GM19238 (cell line): ENCODE measurements around the gene CALHM5.

Experiments used
- DNase-seq: peaks from one replicate; pipeline ENCODE4 v3.0.0; 2011; ENCODE audit warnings: low spot score; ENCODE audit not compliant: insufficient read length

CALHM5 gene

GRCh38 chr6:116550796-116551195 lies 39.4 kb downstream of the CALHM5 start:
- no peak for DNase-seq

GRCh38 chr6:116553451-116553850 lies 42.0 kb downstream of the CALHM5 start, which contains the start of gene CALHM4:
Gene CALHM4 (plus strand): TSS chr6:116553751. CDS start chr6:116553794, 43 bp downstream.
- no peak for DNase-seq

- no peak for DNase-seq
Measured at GRCh38 chr6:116556065-116556464, 44.6 kb downstream of the CALHM5 start.

GRCh38 chr6:116556814-116557415 lies 45.5 kb downstream of the CALHM5 start:
- DNase-seq: no peak

- DNase-seq: no peak
Measured at GRCh38 chr6:116557893-116558292, 46.5 kb downstream of the CALHM5 start.

GRCh38 chr6:116560130-116560529 lies 48.7 kb downstream of the CALHM5 start:
- no peak for DNase-seq

- no peak for DNase-seq
Measured at GRCh38 chr6:116561377-116562018, 50.1 kb downstream of the CALHM5 start.

GRCh38 chr6:116562019-116562403 lies 50.6 kb downstream of the CALHM5 start:
- DNase-seq: no peak

- DNase-seq: no peak
Measured at GRCh38 chr6:116562614-116563013, 51.2 kb downstream of the CALHM5 start.

GRCh38 chr6:116563830-116564229 lies 52.4 kb downstream of the CALHM5 start:
- DNase-seq: no peak

GRCh38 chr6:116564311-116564710 lies 52.9 kb downstream of the CALHM5 start:
- no peak for DNase-seq

GRCh38 chr6:116564921-116565872 lies 53.8 kb downstream of the CALHM5 start:
- DNase-seq: no peak

GRCh38 chr6:116568111-116568510 lies 56.7 kb downstream of the CALHM5 start:
- no peak for DNase-seq

- DNase-seq: no peak
Measured at GRCh38 chr6:116568821-116569755, 57.6 kb downstream of the CALHM5 start.

- peak; percentile 92 for DNase-seq
Measured at GRCh38 chr6:116570856-116571682, 59.6 kb downstream of the CALHM5 start, which contains the start of gene RWDD1. Gene RWDD1 (plus strand): TSS chr6:116571504. CDS start chr6:116571583, 79 bp downstream.

- no peak for DNase-seq
Measured at GRCh38 chr6:116571683-116572000, 60.2 kb downstream of the CALHM5 start.

- peak; percentile 25 for DNase-seq
Measured at GRCh38 chr6:116572162-116572561, 60.7 kb downstream of the CALHM5 start.
